Measurements from ENCODE around the gene SESTD1.

DNA sequence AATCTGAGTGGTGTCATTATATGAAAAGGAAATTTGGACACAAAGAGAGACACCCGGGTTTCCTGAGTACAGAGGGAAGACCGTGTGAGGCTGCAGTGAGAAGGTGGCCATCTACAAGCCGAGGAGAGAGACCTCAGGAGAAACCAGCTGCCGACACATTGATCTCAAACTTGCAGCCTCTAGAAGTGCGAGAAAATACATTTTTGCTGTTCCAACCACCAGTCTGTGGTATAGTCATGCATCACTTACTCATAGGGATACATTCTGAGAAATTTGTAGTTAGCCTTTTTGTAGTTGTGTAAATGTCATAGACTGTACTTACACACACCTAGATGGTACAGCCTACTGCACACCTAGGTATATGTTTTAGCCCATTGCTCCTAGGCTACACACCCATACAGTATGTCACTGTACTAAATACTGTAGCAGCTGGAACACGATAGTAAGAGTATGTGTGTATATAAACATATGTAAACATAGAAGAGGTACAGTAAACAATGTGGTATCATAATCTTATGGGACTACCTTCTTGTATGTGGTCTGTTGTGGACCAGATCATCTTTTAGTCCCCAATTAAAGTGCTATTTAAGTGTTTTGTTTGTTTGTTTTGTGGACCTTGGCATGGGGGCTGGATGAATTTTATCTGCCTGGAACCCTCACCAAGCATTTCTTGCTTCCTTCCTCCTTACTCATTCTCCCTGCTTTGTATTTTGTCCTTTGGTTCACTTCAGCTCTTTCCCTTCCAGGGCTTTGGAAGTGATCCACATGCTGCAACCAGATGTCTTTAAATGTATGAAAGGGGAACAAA lies 38.3 kb upstream of the SESTD1 start:
- TF ChIP-seq, protein P1, sequence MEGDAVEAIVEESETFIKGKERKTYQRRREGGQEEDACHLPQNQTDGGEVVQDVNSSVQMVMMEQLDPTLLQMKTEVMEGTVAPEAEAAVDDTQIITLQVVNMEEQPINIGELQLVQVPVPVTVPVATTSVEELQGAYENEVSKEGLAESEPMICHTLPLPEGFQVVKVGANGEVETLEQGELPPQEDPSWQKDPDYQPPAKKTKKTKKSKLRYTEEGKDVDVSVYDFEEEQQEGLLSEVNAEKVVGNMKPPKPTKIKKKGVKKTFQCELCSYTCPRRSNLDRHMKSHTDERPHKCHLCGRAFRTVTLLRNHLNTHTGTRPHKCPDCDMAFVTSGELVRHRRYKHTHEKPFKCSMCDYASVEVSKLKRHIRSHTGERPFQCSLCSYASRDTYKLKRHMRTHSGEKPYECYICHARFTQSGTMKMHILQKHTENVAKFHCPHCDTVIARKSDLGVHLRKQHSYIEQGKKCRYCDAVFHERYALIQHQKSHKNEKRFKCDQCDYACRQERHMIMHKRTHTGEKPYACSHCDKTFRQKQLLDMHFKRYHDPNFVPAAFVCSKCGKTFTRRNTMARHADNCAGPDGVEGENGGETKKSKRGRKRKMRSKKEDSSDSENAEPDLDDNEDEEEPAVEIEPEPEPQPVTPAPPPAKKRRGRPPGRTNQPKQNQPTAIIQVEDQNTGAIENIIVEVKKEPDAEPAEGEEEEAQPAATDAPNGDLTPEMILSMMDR (conservative IDR thresholded peaks at IDR 0.05; ENCODE audit: low read depth, low read length): no peak
- no peak for TF ChIP-seq EZH2 (IDR thresholded peaks at IDR 0.05; ENCODE audit: borderline replicate concordance, low read depth, low read length, poor library complexity, severe bottlenecking)

Measured in A673 (cell line).